Pancreas (tissue), 10 donors: ENCODE results near the gene CXCL9. TPM values are rescaled to one million over a fixed set of nuclear protein-coding genes. Genes with fewer than 3 reads are reported as not detected.
A peak's percentile ranks its signal among the peaks of the same experiment; 100 is the strongest.
"Not testable (repeated sequence)": the region's sequence is repeated elsewhere in the genome, so short reads cannot be mapped to it uniquely, and the experiment has no call there.

Source experiments
- ATAC-seq, 4 donors: fragments of 200-7000 bp; cut with Tn5 transposase; one replicate each; pipeline versions ENCODE4 v1.8.0 to v1.9.1; 2020; ENCODE audit warnings: mild to moderate bottlenecking in 4 of 4, moderate library complexity in 4 of 4
- DNase-seq, 6 donors: peaks; one replicate each; pipeline ENCODE4 v3.0.0-alpha.2; 2020
- FAIRE-seq: peaks from 2 replicates; lab custom pipeline; 2012; peaks lifted over from hg19 to GRCh38; lab: Jason Lieb, UNC
- H3K27ac ChIP-seq, 4 donors: fragments of 200-600 bp; sonication (generic); 1 replicate in 3 of 4; 2 replicates in 1 of 4; pipeline versions ENCODE4 v1.5.0 to v1.8.0; 2020
- H3K27me3 ChIP-seq, 4 donors: fragments of 200-600 bp; one replicate each; pipeline ENCODE4 v1.8.0; 2021
- H3K36me3 ChIP-seq, 3 donors: fragments of 200-600 bp; sonication (generic) in 1 of 3; one replicate each; pipeline versions ENCODE4 v1.5.0 to v1.8.0; 2020 to 2021
- H3K4me1 ChIP-seq, 3 donors: fragments of 200-600 bp; one replicate each; pipeline ENCODE4 v1.8.0; 2021
- H3K4me3 ChIP-seq, 4 donors: fragments of 200-600 bp; sonication (generic) in 2 of 4; one replicate each; pipeline versions ENCODE4 v1.5.0 to v1.8.0; 2020 to 2021
- H3K9me3 ChIP-seq, 4 donors: fragments of 200-600 bp; one replicate each; pipeline ENCODE4 v1.8.0; 2021
- WGBS, 2 donors: extraction: QIAGEN DNeasy Blood & Tissue Kit; methylation state at CpG; one replicate each; pipeline ENCODE4 v1.1.7; 2013; 5-methylcytosine and 5-hydroxymethylcytosine counted together
- intact Hi-C, 3 donors: fragments of 100-400 bp; cut with DNase I; formaldehyde crosslinking; loops; one replicate each; pipeline versions ENCODE4 v1.11.1 to v1.14.2; 2022
- polyA plus RNA-seq, 2 donors: library from polyadenylated mRNA; stranded (reverse); fragments of 200-250 nt; gene quantifications; one replicate each; pipeline ENCODE4 v1.2.3, GENCODE V29; 2013
- total RNA-seq, 6 donors: library from RNA; stranded (reverse); fragmentation: NEBNext Ultra II Directional in 4 of 6; extraction: Animal tissue kit (Norgen Biotek cat#: 25700) in 4 of 6; gene quantifications; one replicate each; pipeline versions ENCODE4 v1.2.1 to v1.2.4, GENCODE V29; 2021 to 2023
- TF ChIP-seq, protein P1 (sequence below), 4 donors: fragments of 200-600 bp; sonication (generic) in 3 of 4; IDR thresholded peaks; one replicate each; pipeline versions ENCODE4 v1.5.0 to v1.8.0; 2021; ENCODE audit warnings: antibody characterized with exemption in 4 of 4
- donor health status: healthy with polysubstance abuse.
- donor health status: DM: no; HTN: no; CAD: no; lungs with moderate emphysema.
- donor health status: DM: no; HTN: no; CAD: no.
- donor health status: control.
- donor health status: control.
- donor health status: Bipolar disorder and iron deficiency.
- donor health status: DM: yes; HTN: yes; CAD: no.
- donor health status: DM: no; HTN: no; CAD: no.
- donor health status: DM: no; HTN: no; CAD: no.
- donor health status: DM: yes; HTN: yes; CAD: no.

Gene CXCL9
- total and polyA plus RNA-seq, 8 donors = 0.05 to 0.87 (median 0.16) TPM; not detected in 1

DNA sequence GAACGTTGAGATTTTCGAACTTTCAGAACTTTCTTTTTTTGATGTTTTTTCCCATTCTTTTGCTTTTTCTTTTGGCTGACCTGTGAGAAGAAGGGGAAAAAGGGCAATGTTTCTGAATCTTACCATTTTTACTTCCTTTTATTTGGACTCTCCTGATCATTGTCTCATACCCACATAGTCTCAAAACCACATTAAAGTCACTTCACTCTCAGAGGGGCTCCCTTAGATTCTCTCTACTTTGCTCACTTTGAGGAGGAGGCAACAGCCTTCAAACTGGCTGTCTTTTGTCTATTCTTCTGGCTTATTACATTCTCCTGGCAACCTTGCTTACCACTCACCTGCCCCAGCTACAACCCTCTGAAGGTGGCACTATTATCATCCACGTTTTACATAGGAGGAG lies 3.7 kb downstream of the CXCL9 start:
- no peak for FAIRE-seq
- TF ChIP-seq, protein P1, sequence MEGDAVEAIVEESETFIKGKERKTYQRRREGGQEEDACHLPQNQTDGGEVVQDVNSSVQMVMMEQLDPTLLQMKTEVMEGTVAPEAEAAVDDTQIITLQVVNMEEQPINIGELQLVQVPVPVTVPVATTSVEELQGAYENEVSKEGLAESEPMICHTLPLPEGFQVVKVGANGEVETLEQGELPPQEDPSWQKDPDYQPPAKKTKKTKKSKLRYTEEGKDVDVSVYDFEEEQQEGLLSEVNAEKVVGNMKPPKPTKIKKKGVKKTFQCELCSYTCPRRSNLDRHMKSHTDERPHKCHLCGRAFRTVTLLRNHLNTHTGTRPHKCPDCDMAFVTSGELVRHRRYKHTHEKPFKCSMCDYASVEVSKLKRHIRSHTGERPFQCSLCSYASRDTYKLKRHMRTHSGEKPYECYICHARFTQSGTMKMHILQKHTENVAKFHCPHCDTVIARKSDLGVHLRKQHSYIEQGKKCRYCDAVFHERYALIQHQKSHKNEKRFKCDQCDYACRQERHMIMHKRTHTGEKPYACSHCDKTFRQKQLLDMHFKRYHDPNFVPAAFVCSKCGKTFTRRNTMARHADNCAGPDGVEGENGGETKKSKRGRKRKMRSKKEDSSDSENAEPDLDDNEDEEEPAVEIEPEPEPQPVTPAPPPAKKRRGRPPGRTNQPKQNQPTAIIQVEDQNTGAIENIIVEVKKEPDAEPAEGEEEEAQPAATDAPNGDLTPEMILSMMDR (IDR thresholded peaks at IDR 0.05) = no peak
- Histone ChIP-seq H3K4me3 (no peak overlapping the region), H3K9me3 (no peaks in the 10 kb centered on the region), H3K4me1 (peaks cover 0 to 9% (median 0%) of the 10 kb centered on the region in 3 donors), H3K36me3 (no peaks in the 10 kb centered on the region), H3K27me3 (no peaks in the 10 kb centered on the region), H3K27ac (no peak overlapping the region)
- DNase-seq = no peak
- WGBS, 2 donors = 74 to 83% methylated on average over 3 of the region's 3 CpGs
- no peak for ATAC-seq
- intact Hi-C loops = no loop called here

DNA sequence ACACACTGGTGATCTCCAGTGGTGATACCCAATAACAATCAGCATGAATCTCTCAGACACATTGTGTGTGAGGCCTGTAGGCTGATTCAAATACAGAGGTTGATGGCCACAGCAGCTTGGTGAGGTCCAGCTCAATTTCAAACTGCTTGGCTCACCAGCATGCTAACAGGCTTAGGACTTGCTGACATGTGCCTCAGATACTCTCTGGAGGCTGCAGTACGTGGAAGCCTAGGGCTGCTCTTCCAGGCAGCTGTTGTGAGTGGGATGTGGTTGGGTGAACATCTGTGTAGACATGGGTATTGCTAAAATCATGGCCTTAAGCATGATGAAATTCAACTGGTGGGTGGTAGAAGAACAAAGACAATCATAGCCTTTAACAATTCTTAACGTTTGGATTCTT lies 4.3 kb downstream of the CXCL9 start:
- WGBS, 2 donors = 65 to 77% methylated on average over 2 of the region's 2 CpGs
- TF ChIP-seq, protein P1 (IDR thresholded peaks at IDR 0.05) = no peak
- H3K27me3 ChIP-seq = no peaks in the 10 kb centered on the region
- ATAC-seq (no peak), FAIRE-seq (no peak), DNase-seq (no peak)
- no peaks in the 10 kb centered on the region for H3K9me3 ChIP-seq
- H3K36me3 ChIP-seq = no peaks in the 10 kb centered on the region
- peaks cover 0 to 9% (median 0%) of the 10 kb centered on the region in 3 donors for H3K4me1 ChIP-seq
- intact Hi-C loops = no loop called here
- no peak overlapping the region for H3K4me3 ChIP-seq
- H3K27ac ChIP-seq = no peak overlapping the region

DNA sequence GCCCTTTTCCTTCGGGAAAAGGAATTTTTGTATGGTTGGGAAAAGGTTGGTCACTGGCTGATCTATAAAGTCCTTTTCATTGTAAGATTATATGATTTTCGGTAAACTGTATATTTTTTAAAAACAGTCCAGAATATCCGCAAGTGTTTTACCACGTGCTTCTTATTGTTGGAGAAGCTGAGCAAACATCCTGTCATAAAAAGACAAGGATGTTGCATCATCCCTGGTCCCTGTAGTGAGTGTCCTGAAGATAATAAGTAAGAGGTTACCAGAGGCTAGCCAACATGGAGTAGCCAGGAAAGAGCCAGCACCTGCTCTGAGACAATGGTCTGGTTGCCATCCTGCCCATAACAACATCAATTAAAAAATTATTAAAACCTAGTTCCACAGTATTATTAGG lies 5.1 kb downstream of the CXCL9 start:
- FAIRE-seq (no peak), ATAC-seq (peak in 1 of 4 donors; percentile 41), DNase-seq (no peak)
- Histone ChIP-seq H3K27me3 (no peaks in the 10 kb centered on the region), H3K27ac (no peak overlapping the region), H3K4me3 (no peak overlapping the region), H3K36me3 (no peaks in the 10 kb centered on the region), H3K9me3 (no peaks in the 10 kb centered on the region), H3K4me1 (peaks cover 0 to 4% (median 0%) of the 10 kb centered on the region in 3 donors)
- WGBS, 2 donors = 75 to 83% methylated on average over 4 of the region's 4 CpGs
- intact Hi-C loops = no loop called here
- TF ChIP-seq, protein P1 (IDR thresholded peaks at IDR 0.05) = no peak

DNA sequence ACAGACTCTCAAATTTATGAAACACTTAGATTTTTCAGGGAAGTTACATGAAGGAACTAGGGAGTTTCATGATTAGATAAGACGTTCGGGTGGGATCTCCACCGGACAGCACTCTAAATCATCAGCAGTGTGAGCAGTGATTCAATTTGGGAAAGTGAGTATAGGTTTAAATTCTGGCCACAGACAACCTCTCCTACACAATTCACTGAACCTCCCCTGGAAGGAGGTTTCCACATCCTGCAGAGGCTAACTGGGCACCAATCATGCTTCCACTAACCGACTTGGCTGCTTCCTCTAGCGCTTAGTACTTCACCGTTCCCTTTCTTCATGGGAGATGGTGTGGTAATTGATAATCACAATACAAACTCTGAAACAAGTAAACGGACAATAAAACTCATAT lies 5.6 kb downstream of the CXCL9 start:
- Histone ChIP-seq H3K27ac (no peak overlapping the region), H3K4me3 (no peak overlapping the region), H3K36me3 (no peaks in the 10 kb centered on the region), H3K4me1 (peaks cover 0 to 3% (median 0%) of the 10 kb centered on the region in 3 donors), H3K9me3 (no peaks in the 10 kb centered on the region), H3K27me3 (no peaks in the 10 kb centered on the region)
- WGBS, 2 donors = 80 to 83% methylated on average over 7 of the region's 7 CpGs
- DNase-seq (no peak), ATAC-seq (no peak), FAIRE-seq (no peak)
- intact Hi-C loops = no loop called here
- TF ChIP-seq, protein P1 (IDR thresholded peaks at IDR 0.05) = no peak

DNA sequence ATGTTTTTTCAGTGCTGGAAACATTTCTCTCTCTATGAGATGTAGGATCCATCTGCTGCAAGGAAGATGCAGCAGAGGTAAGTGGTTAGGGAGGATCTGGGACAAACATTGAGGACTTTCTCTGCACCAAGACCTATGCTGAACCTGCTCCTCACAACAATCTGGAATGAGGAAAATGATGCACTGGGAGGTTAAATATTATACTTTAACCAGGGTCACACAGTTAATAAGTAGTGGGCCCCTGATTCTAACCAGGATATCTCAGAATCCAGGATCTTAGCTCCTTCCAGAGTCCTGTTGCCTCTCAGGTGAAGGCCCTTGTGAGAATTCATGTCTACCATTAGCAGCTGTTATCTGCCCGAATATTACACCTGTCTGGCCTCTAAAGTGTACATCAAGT lies 7.0 kb downstream of the CXCL9 start:
- no peak for DNase-seq
- FAIRE-seq = no peak
- no peaks in the 10 kb centered on the region for H3K36me3 ChIP-seq
- WGBS, 2 donors = 39 to 48% methylated on average over 1 of the region's 1 CpG
- no peaks in the 10 kb centered on the region for H3K4me1 ChIP-seq
- no peak overlapping the region for H3K4me3 ChIP-seq
- peak overlapping the region in 1 of 4 donors; percentile 24 for H3K27ac ChIP-seq
- no peaks in the 10 kb centered on the region for H3K27me3 ChIP-seq
- no peaks in the 10 kb centered on the region for H3K9me3 ChIP-seq
- intact Hi-C loops = no loop called here
- TF ChIP-seq, protein P1 (IDR thresholded peaks at IDR 0.05) = no peak
- ATAC-seq = peak in 2 of 4 donors; percentile 40 to 54

DNA sequence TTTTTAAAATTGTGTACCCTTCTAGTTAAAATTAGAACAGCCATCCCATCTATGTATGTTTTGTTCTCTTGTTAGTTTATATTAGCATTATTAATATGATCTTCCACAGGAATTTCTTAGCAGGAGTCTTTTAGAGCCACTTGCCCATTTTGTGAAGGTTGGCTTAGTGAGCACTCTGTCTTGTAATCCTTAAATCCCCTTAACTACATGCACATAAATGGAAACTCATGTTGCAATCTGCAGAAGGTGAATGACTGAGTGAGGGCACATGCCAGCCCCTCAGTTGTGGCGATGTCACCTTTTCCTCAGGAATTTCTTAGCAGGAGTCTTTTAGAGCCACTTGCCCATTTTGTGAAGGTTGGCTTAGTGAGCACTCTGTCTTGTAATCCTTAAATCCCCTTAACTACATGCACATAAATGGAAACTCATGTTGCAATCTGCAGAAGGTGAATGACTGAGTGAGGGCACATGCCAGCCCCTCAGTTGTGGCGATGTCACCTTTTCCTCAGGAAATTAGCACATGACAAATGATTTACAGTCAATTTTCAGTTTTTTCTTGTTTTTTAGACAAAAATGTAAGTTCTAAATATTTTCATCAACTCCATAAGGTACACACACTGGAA lies 8.7 kb downstream of the CXCL9 start:
- H3K4me1 ChIP-seq, FAIRE-seq, H3K27ac ChIP-seq, H3K27me3 ChIP-seq, DNase-seq, H3K4me3 ChIP-seq, ATAC-seq, H3K9me3 ChIP-seq, H3K36me3 ChIP-seq: not testable (repeated sequence)
- intact Hi-C loops = loop anchor here in 1 of 3 donors (10.0 kb wide), 1 partner anchor 76 kb away; the partner anchor contains the start of gene ART3
- 89 to 95% methylated on average over 2 of the region's 2 CpGs for WGBS, 2 donors
